SU-DHL-6 (cell line): ENCODE data around the gene RUNX1.

Experiments
- H2AFZ ChIP-seq: fragments of 200-600 bp; sonication (generic); 2 replicates; pipeline ENCODE4 v1.6.1; 2014; ENCODE audit warnings: low read depth, mild to moderate bottlenecking, moderate library complexity, mixed read lengths, antibody characterized with exemption, low read length; ENCODE audit not compliant: severe bottlenecking
- H3F3A ChIP-seq: fragments of 200-600 bp; shearing (Covaris generic); 2 replicates; pipeline ENCODE4 v1.6.0; 2016; ENCODE audit warnings: antibody characterized with exemption, mild to moderate bottlenecking; ENCODE audit not compliant: insufficient read depth
- H3K27ac ChIP-seq: fragments of 200-600 bp; sonication (generic); 2 replicates; pipeline ENCODE4 v1.5.1; 2016; ENCODE audit warnings: low read depth, mild to moderate bottlenecking, low read length, moderate library complexity, mixed read lengths
- H3K27me3 ChIP-seq: fragments of 200-600 bp; sonication (generic), shearing (Covaris generic); 2 replicates; pipeline ENCODE4 v1.6.0; 2014; ENCODE audit warnings: mild to moderate bottlenecking, low read length
- H3K36me3 ChIP-seq: fragments of 200-600 bp; sonication (generic); 2 replicates; pipeline ENCODE4 v1.6.1; 2014; ENCODE audit warnings: mild to moderate bottlenecking, low read length, mixed read lengths
- H3K4me2 ChIP-seq: fragments of 300-600, 200-600 bp; shearing (Covaris generic), sonication (generic); 2 replicates; pipeline ENCODE4 v1.6.0; 2014; ENCODE audit warnings: low read length, low read depth, mild to moderate bottlenecking; ENCODE audit not compliant: poor library complexity, severe bottlenecking
- H3K4me3 ChIP-seq: fragments of 200-600 bp; sonication (generic); 2 replicates; pipeline ENCODE4 v1.5.1; 2014; ENCODE audit warnings: antibody characterized with exemption, low read length, mild to moderate bottlenecking, mixed read lengths; ENCODE audit not compliant: insufficient read depth, poor library complexity, severe bottlenecking
- H3K79me2 ChIP-seq: fragments of 200-600 bp; sonication (generic); 2 replicates; pipeline ENCODE4 v1.6.1; 2014; ENCODE audit warnings: mild to moderate bottlenecking, low read length, moderate library complexity; ENCODE audit not compliant: insufficient read depth
- H3K9ac ChIP-seq: fragments of 200-600 bp; sonication (generic); 2 replicates; pipeline ENCODE4 v1.7.0; 2014; ENCODE audit warnings: mild to moderate bottlenecking, low read length
- H3K9me2 ChIP-seq: fragments of 200-600 bp; sonication (generic); replicated peaks from 2 replicates; pipeline ENCODE4 v1.6.1; 2014; ENCODE audit warnings: low read length; ENCODE audit not compliant: insufficient read depth
- H3K9me3 ChIP-seq: fragments of 200-600 bp; sonication (generic); 2 replicates; pipeline ENCODE4 v1.6.1; 2014; ENCODE audit warnings: low read length, mixed read lengths; ENCODE audit not compliant: insufficient read depth
- H4K20me1 ChIP-seq: fragments of 200-600 bp; sonication (generic); 2 replicates; pipeline ENCODE4 v1.6.1; 2014; ENCODE audit warnings: low read depth, mild to moderate bottlenecking, antibody characterized with exemption, low read length, moderate library complexity, mixed read lengths
- CTCF ChIP-seq: fragments of 200-600 bp; sonication (generic); IDR thresholded peaks from one replicate; pipeline ENCODE4 v1.5.1; 2017; ENCODE audit warnings: antibody characterized with exemption, mild to moderate bottlenecking, low read length, moderate library complexity; ENCODE audit not compliant: insufficient read depth, poor library complexity, severe bottlenecking
- EZH2phosphoT487 ChIP-seq: fragments of 200-600 bp; sonication (generic), shearing (Covaris generic); conservative IDR thresholded peaks from 2 replicates; pipeline ENCODE4 v1.6.1; 2018; ENCODE audit warnings: mild to moderate bottlenecking, antibody characterized with exemption, low read length, moderate library complexity, mixed read lengths

The RUNX1 gene

GRCh38 chr21:34858559-34858958 lies 190.5 kb downstream of the RUNX1 start:
- Histone ChIP-seq H3K4me2 (no peak overlapping the region), H3K9ac (no peak overlapping the region), H3K9me2 (no peaks in the 10 kb centered on the region), H2AFZ (no peak overlapping the region), H3K27ac (no peak overlapping the region), H3K9me3 (no peaks in the 10 kb centered on the region), H3K36me3 (peaks cover 20% of the 10 kb centered on the region), H4K20me1 (no peaks in the 10 kb centered on the region), H3K79me2 (no peaks in the 10 kb centered on the region; the same call in 1 of the 2 replicates), H3F3A (0 out of 2 replicates have a peak, but pooled peaks cover 2% of the 10 kb centered on the region), H3K27me3 (no peaks in the 10 kb centered on the region), H3K4me3 (no peak overlapping the region)
- TF ChIP-seq CTCF (no peak), EZH2phosphoT487 (no peak)

GRCh38 chr21:34857874-34858273 lies 191.2 kb downstream of the RUNX1 start:
- Histone ChIP-seq H3K79me2 (no peaks in the 10 kb centered on the region), H4K20me1 (no peaks in the 10 kb centered on the region), H2AFZ (no peak overlapping the region), H3K9me2 (no peaks in the 10 kb centered on the region), H3K27ac (peak overlapping the region; percentile 50), H3K27me3 (no peaks in the 10 kb centered on the region), H3K4me3 (no peak overlapping the region), H3K9ac (0 out of 2 replicates have a peak overlapping the region, but pooled peaks have one; percentile 13), H3F3A (no peaks in the 10 kb centered on the region), H3K9me3 (no peaks in the 10 kb centered on the region), H3K4me2 (no peak overlapping the region), H3K36me3 (peaks cover 20% of the 10 kb centered on the region)
- no peak for TF ChIP-seq CTCF
- no peak for TF ChIP-seq EZH2phosphoT487

GRCh38 chr21:34857122-34857713 lies 191.9 kb downstream of the RUNX1 start:
- Histone ChIP-seq H3K4me3 (no peak overlapping the region), H3K27ac (peak overlapping the region; percentile 50), H3K4me2 (no peak overlapping the region), H3K27me3 (no peaks in the 10 kb centered on the region), H3K9me2 (no peaks in the 10 kb centered on the region), H3K9ac (no peak overlapping the region), H4K20me1 (no peaks in the 10 kb centered on the region), H3K9me3 (no peaks in the 10 kb centered on the region), H3F3A (no peaks in the 10 kb centered on the region), H3K79me2 (no peaks in the 10 kb centered on the region), H2AFZ (no peak overlapping the region), H3K36me3 (peaks cover 20% of the 10 kb centered on the region)
- no peak for TF ChIP-seq EZH2phosphoT487
- no peak for TF ChIP-seq CTCF
